Measurements from ENCODE around the gene NCOA7. TPM values are rescaled to one million over a fixed set of nuclear protein-coding genes. Genes with fewer than 3 reads are reported as not detected.

Gene NCOA7
- total RNA-seq, 2 experiments from 2014 or later, result 34.6 to 35.7 TPM

- Mint-ChIP-seq H3K27me3 (no peaks in the 10 kb centered on the region), H3K36me3 (ENCODE audit: low read depth) (peaks cover 74% of the 10 kb centered on the region), H3K9me3 (no peaks in the 10 kb centered on the region), H3K27ac (no peak overlapping the region), H3K4me3 (no peak overlapping the region), H3K4me1 (ENCODE audit: low read depth) (peaks cover 5% of the 10 kb centered on the region)
- H3K4me3 ChIP-seq (ENCODE audit: low read length), result no peak overlapping the region
- TF ChIP-seq CTCF (IDR thresholded peaks at IDR 0.05), result no peak
- no peak overlapping the region for H3K27ac ChIP-seq (ENCODE audit: low read depth in 1 of 2, low read length in 2 of 2)
- DNase-seq, result no peak
- peaks cover 67% of the 10 kb centered on the region for H3K36me3 ChIP-seq (ENCODE audit: insufficient read depth, low read length)
- intact Hi-C loops (cut with DNase I, micrococcal nuclease), result no loop called here
- no peak for ATAC-seq (ENCODE audit: poor library complexity)
- no peaks in the 10 kb centered on the region for H3K4me1 ChIP-seq (ENCODE audit: insufficient read depth, low read length)
- H3K27me3 ChIP-seq (ENCODE audit: control insufficient read depth in 1 of 2, insufficient read depth in 2 of 2, low read length in 2 of 2), result no peaks in the 10 kb centered on the region
- ChIA-PET CTCF (no interaction called here), POLR2A (no interaction called here)
- no peaks in the 10 kb centered on the region for H3K9me3 ChIP-seq (ENCODE audit: control insufficient read depth in 1 of 2, insufficient read depth in 1 of 2, low read length in 2 of 2)
These were observed 137.0 kb downstream of the NCOA7 start for GRCh38 chr6:125927761-125928160.

- Histone ChIP-seq H3K36me3 (ENCODE audit: insufficient read depth, low read length) (peaks cover 35% of the 10 kb centered on the region), H3K9me3 (ENCODE audit: control insufficient read depth in 1 of 2, insufficient read depth in 1 of 2, low read length in 2 of 2) (no peaks in the 10 kb centered on the region), H3K4me3 (ENCODE audit: low read length) (no peak overlapping the region), H3K4me1 (ENCODE audit: insufficient read depth, low read length) (no peaks in the 10 kb centered on the region), H3K27ac (ENCODE audit: low read depth in 1 of 2, low read length in 2 of 2) (no peak overlapping the region), H3K27me3 (ENCODE audit: control insufficient read depth in 1 of 2, insufficient read depth in 2 of 2, low read length in 2 of 2) (no peaks in the 10 kb centered on the region)
- POLR2A ChIA-PET, result no interaction called here
- TF ChIP-seq CTCF (IDR thresholded peaks at IDR 0.05), result no peak
- no peak for ATAC-seq (ENCODE audit: poor library complexity)
- Mint-ChIP-seq H3K4me3 (no peak overlapping the region), H3K4me1 (ENCODE audit: low read depth) (no peaks in the 10 kb centered on the region), H3K36me3 (ENCODE audit: low read depth) (peaks cover 52% of the 10 kb centered on the region), H3K27ac (no peak overlapping the region), H3K27me3 (no peaks in the 10 kb centered on the region), H3K9me3 (no peaks in the 10 kb centered on the region)
- intact Hi-C loops (cut with DNase I, micrococcal nuclease), result no loop called here
- CTCF ChIA-PET, result interaction anchor here (1.2 kb wide), 1 partner anchor 26 kb away, joined by 3 read pairs; the partner anchor contains the start of gene HINT3
- DNase-seq, result no peak
These were observed 140.1 kb downstream of the NCOA7 start for GRCh38 chr6:125930765-125931418.

GRCh38 chr6:125931733-125932450, 141.1 kb downstream of the NCOA7 start:
- Histone ChIP-seq H3K27me3 (ENCODE audit: control insufficient read depth in 1 of 2, insufficient read depth in 2 of 2, low read length in 2 of 2) (no peaks in the 10 kb centered on the region), H3K9me3 (ENCODE audit: control insufficient read depth in 1 of 2, insufficient read depth in 1 of 2, low read length in 2 of 2) (no peaks in the 10 kb centered on the region), H3K27ac (ENCODE audit: low read depth in 1 of 2, low read length in 2 of 2) (no peak overlapping the region), H3K4me3 (ENCODE audit: low read length) (no peak overlapping the region), H3K4me1 (ENCODE audit: insufficient read depth, low read length) (no peaks in the 10 kb centered on the region), H3K36me3 (ENCODE audit: insufficient read depth, low read length) (peaks cover 28% of the 10 kb centered on the region)
- Mint-ChIP-seq H3K4me3 (no peak overlapping the region), H3K36me3 (ENCODE audit: low read depth) (peaks cover 44% of the 10 kb centered on the region), H3K9me3 (no peaks in the 10 kb centered on the region), H3K27ac (no peak overlapping the region), H3K4me1 (ENCODE audit: low read depth) (no peaks in the 10 kb centered on the region), H3K27me3 (no peaks in the 10 kb centered on the region)
- TF ChIP-seq CTCF (IDR thresholded peaks at IDR 0.05), result no peak
- intact Hi-C loops (cut with DNase I, micrococcal nuclease), result no loop called here
- CTCF ChIA-PET, result interaction anchor here (1.1 kb wide), 1 partner anchor 24 kb away, joined by 3 read pairs; the partner anchor contains the start of gene HINT3
- POLR2A ChIA-PET, result interaction anchor here (1.5 kb wide), 1 partner anchor 141 kb away, joined by 3 read pairs; the partner anchor contains the start of gene NCOA7
- DNase-seq (peak in 1 of 14 experiments; percentile 20), ATAC-seq (ENCODE audit: poor library complexity) (no peak)

All from CD4-positive, alpha-beta T cell (primary cell).